ENCODE data around the gene ZNF780A.

- TF ChIP-seq CTCF (tag by site-specific recombination; IDR thresholded peaks at IDR 0.05) (no peak), ZNF670 (tag by site-specific recombination; IDR thresholded peaks at IDR 0.05; ENCODE audit: low read depth) (no peak), ZNF561 (tag by site-specific recombination; IDR thresholded peaks at IDR 0.05; ENCODE audit: borderline replicate concordance) (no peak), ZNF174 (tag by site-specific recombination; IDR thresholded peaks at IDR 0.05) (no peak), ZNF518A (tag by site-specific recombination; conservative IDR thresholded peaks at IDR 0.05; ENCODE audit: low read depth) (no peak), SP2 (tag by site-specific recombination; IDR thresholded peaks at IDR 0.05) (no peak), BCL11A (tag by site-specific recombination; IDR thresholded peaks at IDR 0.05; ENCODE audit: low read depth) (no peak)
These were observed 64.7 kb downstream of the ZNF780A start for GRCh38 chr19:40025938-40026596.

All from HEK293 (cell line).